Kidney capillary endothelial cell (primary cell): ENCODE results near the gene AMBP.

Experiments used
- DNase-seq: peaks from one replicate; pipeline ENCODE4 v3.0.0-alpha.2; 2018; ENCODE audit warnings: low spot score

AMBP gene

DNA sequence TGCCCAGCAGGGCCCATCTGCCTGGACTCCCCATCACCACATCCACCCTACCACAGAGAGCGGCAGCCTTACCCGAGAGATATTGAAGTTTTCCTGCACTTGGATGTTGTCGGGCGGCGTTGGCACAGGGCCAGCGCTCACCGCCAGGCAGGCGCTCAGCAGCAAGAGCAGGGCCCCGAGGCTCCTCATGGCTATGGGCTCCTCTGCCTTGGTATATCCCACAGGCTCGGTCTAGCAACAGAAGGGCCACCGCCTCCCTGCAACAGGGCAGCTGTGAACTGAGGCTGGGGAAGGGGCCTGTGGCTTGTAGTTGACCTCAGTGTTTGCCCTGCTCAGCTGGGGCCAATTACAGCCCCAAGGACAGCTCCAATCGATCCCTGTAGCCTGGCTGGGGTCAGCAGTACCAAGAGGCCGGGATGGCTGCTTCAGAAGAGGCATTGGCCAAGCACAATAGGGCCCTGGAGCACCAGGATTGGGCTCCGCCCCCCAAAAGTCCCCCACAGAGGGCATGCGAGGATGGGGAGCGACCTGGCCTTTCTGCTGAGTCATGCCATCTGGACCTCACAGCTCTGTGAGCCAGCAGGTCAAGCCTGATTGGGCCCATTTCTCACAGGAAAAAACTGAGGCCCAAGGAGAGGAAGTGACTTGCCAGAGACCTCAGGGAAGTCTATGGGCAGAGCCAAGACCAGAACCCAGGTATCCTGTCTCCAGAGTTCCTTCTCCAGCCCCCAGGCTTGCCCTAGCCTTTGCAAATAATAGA is at the start of gene AMBP:
AMBP (minus strand) TSS at position 280 of the 760 bp plus-strand sequence; CDS start at position 189, 91 bp downstream.
- no peak for DNase-seq

DNA sequence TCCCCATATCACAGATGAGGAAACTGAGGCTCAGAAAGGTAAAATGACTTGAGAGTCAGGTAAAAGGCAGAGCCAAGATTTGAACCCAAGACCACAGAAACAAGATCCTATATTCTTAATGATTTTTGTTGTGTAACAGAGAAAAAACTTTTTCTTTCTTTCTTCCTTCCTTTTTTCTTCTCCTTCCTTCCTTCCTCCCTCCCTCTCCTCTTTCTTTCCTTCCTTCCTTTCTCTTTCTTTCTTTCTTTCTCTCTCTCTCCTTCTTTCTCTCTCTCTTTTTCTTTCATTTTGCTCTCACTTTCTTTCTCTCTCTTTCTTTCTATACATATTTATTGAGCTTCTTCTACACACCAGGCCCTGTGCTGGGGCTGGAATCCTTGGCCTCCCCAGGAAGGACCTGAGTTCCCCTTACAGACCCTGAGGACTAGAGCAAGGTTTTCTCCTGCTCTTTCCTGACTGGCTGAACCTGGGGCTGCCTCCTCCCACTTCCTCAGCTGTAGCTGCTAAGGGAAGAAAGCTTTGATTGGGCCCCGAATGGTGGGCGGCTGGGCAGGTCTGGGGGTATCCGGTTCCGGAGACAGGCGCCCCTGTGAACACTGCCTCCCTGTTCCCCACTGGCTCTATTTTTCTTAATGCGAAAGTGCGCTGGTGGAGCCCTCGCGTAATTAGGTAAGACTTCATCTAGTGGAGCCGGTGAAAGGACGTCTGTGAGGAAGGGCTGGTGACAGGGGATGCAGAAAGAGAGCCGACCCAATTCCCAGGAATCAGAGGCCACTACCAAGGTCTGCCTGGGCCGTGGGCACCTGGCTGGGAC is 48.4 kb upstream of the AMBP start:
- no peak for DNase-seq

- DNase-seq, result no peak
Observed at GRCh38 chr9:114125476-114126013, 47.4 kb upstream of the AMBP start.

- DNase-seq, result no peak
Observed at GRCh38 chr9:114124666-114125475, 46.8 kb upstream of the AMBP start.

DNA sequence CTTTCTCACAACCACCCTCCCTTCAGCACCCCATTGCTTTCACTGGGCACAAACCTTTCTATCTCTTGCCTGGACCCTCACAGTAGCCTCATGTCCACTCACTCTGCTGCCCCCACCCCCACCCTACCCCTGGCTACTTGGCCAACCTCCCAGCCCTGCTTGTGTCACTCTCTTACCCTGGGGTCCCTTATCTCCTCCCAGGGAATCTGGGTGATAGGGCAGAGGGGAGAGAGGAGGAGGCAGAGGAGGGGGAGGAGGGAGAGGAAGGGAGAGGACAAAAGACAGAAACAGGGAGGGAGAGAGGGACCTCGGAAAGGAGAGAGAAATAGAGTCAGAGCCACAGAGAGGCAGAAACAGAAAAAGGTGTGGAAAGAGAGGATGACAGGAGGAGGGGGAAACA is 46.0 kb upstream of the AMBP start:
- DNase-seq, result no peak

- DNase-seq, result no peak
Observed at GRCh38 chr9:114123031-114123977, 45.2 kb upstream of the AMBP start.

DNA sequence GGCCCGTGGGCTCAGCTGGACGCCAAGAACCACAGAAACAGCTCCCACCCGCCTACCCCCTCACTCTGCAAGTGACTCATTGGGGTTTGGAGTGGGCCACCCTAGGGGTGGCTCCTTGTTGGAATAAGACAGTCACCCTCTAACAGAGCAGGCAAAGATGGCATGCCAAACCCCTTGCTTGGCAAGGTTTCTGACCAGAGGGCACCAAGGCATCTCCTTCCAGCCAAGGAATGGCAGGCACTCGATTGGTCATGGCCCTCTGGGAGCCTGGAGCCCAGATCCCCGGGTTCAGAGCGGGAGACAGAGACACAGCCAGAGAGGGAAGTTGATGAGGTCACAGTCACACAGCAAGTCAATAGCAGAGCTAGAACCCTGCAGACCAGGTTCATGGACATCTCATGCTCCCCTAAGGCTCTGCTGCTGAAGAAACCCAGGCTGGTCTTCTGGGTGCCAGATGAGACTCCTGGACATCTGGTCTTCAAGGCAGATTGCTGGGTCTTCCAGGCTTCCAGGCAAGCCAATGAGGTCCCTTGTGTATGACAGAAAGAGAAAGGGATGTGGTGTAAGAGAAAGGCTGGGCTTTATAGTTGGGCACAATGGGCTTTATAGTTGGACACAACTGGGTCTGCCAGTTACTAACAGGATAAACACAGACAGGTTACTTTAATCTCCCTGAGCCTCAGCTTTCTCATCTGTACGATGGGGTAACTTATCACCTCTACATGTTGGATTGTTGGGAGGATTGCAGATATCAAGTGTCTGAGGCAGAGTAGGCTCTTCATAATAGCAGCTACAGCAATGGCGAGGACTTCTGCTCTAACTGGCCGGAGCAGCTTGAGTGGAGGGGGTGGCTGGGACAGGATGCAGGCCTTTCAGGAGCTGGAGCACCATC is 44.3 kb upstream of the AMBP start:
- no peak for DNase-seq

- no peak for DNase-seq
Observed at GRCh38 chr9:114121227-114122135, 43.4 kb upstream of the AMBP start.

DNA sequence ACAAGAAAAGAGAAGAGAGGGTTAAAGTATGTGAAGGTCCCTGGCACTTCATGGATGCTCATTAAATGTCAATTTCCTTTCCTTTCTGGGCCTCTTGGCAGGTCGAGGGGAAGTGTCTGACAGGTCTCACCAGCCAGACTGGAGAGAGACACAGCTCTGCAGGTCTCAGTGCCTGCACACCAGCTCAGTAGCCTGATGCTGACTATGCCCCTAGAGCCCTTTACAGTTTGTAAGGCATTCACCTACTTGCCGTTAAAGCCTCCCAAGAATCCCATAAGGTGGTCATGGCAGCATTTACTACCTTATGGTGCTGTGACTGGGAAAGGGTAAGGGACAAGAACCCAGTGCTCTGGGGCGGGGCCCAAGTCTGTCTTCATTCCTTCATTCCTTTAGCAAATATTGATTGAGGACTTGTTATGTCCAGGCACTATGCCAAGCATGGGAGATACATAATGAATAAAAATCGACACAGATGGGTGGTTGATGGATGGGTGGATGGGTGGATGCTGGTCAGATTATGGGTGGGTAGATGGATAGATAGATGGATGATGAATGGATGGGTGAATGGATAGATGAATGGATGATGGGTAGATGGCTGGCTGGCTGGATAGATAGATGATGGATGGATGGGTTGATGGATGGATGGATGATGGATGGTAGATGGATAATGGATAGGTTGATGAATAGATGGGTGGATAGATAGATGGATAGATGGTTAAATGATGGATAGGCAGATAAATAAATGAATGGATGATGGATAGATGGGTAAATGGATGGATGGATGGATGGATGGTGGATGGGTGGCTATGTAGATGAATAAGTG is 42.3 kb upstream of the AMBP start:
- no peak for DNase-seq

DNA sequence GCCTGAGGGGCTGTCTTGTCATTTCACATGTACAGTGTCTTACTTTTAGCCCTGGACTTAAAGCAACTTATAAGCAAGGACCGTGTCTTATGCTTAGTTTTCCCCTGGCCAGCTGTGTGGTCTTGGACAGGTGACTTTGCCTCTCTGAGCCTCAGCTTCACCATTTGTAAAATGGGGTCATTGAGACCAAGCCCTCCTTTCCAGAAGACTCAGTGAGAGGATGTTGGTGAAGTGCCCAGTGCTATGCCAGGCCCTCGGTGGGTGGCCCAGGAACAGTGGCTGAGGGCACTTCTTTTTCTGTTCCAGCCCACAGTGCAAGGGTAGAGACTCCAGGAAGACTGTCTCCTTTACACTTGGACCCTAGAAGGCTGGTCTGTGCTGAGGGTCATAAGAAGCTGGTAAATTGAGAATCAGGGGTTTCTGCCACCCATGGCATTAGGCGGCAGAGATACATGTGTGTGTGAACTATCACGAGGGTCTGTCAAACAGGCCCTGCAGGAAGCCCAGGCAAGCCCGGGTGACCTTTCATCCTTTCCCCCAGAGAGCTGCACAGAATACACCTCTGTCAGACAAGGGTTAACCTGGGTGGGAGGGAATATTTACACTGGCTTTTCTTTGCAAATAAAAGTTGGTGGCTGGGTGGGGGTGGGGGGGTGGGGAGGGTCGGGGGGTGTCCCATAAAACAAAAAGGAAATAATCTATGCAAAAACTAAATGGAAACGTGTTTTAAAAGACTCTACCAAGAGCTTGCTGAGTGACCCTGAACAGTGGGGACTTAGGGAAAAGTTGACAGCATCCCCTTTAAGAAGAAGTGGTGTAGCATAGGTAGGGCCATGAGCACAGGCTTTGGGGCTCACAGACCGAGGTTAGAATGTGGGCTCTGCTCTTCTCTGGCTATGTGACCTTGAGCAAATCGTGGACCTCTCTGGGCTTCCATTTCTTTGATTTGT is 41.4 kb upstream of the AMBP start:
- DNase-seq, result no peak

DNA sequence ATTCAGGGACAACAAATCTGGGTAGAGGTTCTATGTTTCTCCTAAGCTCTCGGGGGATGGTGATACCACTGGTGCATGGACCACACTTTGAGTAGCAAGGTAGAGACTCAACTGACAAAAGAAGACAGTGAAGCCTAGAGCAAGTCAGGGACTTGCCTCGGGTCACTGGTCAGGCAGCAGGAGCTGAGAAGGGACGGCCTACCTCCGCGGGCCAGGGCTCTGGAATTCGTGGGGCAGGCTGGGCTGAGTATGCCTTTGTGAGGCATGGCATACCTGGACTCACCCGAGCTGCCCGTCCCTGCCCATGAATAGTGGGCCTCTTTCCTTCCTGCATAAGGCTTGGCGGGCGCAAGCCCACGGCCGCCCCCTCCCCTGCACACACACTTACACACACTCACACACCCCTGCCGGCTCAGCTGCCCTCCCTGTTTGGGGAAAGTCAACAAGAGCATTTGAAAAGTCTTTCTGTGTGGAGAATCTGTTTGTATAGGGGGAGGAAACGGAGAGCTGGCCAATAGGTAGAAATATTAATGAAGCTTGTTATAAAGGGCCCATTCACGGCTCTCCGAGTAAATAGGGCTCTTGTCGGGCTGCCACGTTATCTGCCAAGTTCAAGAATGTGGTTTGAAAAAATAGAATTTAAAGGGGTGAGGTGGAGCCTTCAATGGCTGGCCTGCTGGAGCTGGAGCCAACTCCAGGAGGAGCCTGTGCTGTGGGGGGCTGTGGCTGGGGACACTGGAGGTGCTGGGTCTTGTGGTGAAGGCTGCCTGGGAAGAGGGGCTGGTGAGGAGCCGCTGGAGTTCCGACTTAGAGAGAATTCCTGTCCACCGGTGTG is 40.1 kb upstream of the AMBP start:
- DNase-seq, result no peak

GRCh38 chr9:114117614-114117995 is 39.5 kb upstream of the AMBP start:
- DNase-seq, result no peak

GRCh38 chr9:114116126-114116747 is 38.1 kb upstream of the AMBP start:
- no peak for DNase-seq

GRCh38 chr9:114115654-114116125 is 37.6 kb upstream of the AMBP start:
- DNase-seq, result no peak

DNA sequence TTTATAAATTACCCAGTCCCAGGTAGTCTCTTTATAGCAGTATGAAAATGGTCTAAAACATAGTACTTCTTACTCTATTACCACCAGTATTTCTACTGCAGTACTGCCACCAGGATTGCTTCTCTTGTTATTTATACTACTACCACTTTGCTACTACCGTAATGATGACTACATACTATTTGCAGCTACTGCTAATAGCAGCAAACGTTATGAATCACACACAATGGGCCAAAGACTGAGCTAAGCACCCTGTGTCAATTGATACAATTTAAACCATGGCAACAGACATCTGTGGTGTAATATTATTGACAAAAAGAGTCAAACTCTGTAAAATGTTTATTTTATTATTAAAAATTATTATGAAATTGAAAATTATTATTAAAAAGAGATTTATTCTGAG is 36.3 kb upstream of the AMBP start:
- no peak for DNase-seq
